GM04503 (cell line): ENCODE results near the gene NGRN.

Experiments
- DNase-seq: peaks from one replicate; pipeline ENCODE4 v3.0.0-alpha.2; 2012; ENCODE audit warnings: low read depth

The NGRN gene, protein sequence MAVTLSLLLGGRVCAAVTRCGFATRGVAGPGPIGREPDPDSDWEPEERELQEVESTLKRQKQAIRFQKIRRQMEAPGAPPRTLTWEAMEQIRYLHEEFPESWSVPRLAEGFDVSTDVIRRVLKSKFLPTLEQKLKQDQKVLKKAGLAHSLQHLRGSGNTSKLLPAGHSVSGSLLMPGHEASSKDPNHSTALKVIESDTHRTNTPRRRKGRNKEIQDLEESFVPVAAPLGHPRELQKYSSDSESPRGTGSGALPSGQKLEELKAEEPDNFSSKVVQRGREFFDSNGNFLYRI

DNA sequence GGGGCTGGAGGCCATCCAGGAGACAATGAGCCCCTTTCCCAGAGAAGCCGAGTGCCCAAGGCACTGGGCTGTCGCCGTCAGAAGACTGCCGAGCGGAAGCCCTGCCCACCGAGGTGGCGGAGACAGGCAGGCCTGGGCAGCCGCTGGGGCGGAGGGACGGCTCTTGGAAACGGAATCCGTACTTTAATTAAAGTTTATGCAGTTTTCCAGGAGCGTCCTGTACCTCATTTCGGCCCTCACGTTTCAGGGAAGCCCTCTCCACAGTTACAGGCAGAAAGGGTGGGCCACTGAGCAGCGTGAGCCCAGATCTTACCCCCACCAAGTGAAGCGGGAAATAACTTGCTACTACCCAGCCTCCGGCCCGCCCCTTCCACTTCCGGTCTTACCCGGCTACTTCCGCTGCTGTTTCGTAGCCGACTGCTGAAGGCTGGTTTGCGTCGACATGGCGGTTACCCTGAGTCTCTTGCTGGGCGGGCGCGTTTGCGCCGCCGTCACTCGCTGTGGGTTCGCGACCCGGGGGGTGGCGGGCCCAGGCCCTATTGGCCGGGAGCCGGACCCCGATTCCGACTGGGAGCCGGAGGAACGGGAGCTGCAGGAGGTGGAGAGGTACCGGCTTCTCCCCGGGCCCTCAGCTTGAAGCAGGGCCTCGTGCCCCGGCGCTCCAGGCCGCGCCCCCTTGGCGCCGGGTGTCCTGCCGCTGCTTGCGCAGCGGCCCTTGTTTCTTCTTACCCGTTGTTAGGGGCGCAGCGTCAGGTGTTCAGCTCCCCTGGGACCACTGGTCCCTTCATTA, at the start of gene NGRN:
TSS of gene NGRN (plus strand) at position 402 of the 790 bp plus-strand sequence. CDS start at position 443, 41 bp downstream.
- peak; percentile 64 for DNase-seq

DNA sequence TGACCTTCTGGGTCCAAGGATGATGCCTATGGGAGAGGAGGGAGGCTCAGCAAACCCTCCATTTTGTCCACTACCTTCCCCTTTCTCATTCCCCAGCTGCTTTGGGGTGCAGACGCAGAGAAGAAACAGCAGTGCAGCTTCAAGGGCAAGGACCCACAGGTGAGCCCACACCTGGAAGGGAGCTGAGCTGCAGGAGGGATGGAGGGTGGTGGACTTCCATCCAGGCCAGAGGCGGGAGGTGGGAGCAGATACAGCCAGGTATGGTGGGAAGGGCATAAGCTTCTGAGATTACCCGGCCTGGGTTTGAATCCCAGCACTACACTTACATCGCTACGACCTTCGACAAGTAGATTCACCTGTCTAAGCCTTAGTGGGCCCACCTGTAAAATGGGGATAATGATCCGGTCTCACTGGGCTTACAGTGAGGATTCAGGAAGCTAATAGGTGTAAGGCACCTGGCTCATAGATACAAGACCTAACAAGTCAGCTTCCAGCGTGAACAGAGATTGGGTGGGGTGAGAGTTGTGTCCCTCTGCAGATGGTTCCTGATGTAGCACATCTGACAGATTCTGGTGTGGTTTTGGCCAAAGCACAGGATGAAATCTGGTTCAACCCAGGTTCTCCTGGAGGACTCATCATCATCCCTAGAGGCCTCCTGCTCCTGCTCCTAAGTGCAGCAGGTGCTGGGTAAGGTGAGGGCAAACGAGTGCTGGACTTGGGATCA, 47.6 kb upstream of the NGRN start:
- no peak for DNase-seq

DNA sequence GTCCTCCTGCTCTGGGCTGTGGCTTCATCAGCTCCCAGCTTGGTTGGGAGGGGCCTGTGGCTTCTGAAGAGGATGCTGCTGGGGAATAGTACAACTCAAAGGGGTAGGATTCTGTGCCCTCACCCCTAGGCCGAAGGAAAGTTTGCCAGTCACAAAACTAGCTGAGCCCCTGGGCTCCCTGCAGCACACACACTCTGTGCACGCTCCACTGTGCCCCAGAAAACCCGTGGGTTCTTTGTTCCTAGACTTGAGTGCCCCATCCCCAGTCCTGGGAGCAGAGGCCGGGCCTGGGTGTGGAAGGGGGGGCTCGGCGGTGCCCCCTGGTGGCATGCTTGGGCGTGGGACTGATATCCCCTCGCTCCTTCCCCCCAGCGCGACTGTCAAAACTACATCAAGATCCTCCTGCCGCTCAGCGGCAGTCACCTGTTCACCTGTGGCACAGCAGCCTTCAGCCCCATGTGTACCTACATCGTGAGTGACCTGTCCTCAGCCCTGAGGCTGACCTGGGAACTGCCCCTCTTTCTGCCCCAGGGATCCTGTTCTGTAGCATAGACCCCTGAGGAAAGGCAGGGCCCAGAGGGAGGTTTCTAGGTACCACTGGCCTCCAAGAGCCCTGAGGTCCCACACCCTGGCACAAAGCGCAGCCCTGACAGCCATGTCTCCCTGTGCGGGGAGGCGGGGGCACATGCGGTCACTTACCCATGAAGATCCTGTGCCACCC, 45.9 kb upstream of the NGRN start:
- no peak for DNase-seq

DNA sequence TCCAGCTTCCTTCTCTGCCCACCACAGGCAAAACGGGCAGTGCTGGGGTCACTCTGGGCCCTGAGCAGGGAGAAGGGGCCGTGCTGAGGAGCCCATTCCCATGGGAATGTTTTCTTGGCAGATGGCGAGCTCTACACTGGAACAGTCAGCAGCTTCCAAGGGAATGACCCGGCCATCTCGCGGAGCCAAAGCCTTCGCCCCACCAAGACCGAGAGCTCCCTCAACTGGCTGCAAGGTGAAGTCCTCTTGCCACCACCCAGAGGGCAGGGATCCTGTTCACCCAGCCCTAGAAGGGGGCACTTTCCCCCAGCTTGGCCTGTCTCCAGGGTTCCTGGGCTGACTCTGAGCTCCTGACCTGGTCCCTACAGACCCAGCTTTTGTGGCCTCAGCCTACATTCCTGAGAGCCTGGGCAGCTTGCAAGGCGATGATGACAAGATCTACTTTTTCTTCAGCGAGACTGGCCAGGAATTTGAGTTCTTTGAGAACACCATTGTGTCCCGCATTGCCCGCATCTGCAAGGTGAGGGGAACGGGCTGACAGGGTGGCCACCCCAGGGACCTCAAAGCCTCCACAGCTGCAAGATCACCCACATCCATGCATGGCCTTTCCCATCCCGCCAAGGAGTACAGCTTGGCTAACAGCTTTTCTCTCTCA, 44.1 kb upstream of the NGRN start:
- peak; percentile 44 for DNase-seq

DNA sequence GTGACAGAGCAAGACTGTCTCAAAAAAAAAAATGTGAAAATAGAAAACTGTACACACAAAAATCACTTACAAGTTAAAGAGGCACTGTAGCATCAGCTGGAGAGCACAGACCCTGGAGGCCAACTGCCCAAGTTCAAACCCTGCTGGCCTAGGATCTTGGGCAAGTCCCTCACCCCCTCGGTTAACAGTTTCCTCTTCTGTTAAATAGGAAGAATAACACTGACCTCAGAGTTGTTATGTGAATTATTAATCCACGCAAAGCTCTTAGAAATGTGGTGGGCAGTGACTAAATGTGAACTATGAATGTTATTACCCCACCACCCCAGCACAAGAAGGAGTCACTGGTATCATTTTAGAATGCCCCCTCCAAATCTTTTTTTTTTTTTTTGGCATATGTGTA, 42.9 kb upstream of the NGRN start:
- DNase-seq = no peak

DNA sequence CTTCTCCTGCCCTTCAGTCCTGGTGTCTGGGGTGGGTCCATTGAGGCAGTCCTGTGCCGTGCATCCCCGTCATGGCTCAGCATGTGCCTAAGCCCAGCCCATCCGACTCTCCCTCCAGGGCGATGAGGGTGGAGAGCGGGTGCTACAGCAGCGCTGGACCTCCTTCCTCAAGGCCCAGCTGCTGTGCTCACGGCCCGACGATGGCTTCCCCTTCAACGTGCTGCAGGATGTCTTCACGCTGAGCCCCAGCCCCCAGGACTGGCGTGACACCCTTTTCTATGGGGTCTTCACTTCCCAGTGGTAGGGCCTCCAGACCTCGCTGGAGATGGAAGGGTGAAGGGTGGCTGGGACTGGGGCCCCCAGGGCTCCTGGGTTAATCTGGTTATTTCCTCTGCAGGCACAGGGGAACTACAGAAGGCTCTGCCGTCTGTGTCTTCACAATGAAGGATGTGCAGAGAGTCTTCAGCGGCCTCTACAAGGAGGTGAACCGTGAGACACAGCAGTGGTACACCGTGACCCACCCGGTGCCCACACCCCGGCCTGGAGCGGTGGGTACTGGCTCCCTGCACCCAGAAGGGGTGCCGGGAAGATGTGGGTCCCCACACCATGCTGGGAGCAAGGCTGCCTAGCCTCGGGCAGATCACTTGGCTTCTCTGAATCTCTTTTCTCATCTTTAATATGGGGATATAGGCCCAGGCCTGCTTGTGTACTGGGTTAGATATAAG, 41.9 kb upstream of the NGRN start:
- DNase-seq = no peak

DNA sequence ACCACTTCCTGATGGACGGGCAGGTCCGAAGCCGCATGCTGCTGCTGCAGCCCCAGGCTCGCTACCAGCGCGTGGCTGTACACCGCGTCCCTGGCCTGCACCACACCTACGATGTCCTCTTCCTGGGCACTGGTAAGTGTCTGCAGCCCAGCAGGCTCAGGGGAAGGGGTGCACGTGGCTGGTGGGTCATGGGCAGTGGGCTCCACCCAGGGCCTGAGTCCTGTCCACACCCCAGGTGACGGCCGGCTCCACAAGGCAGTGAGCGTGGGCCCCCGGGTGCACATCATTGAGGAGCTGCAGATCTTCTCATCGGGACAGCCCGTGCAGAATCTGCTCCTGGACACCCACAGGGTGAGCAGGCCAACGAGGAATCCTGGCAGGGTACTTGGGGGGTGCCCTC, 40.4 kb upstream of the NGRN start:
- DNase-seq = no peak

DNA sequence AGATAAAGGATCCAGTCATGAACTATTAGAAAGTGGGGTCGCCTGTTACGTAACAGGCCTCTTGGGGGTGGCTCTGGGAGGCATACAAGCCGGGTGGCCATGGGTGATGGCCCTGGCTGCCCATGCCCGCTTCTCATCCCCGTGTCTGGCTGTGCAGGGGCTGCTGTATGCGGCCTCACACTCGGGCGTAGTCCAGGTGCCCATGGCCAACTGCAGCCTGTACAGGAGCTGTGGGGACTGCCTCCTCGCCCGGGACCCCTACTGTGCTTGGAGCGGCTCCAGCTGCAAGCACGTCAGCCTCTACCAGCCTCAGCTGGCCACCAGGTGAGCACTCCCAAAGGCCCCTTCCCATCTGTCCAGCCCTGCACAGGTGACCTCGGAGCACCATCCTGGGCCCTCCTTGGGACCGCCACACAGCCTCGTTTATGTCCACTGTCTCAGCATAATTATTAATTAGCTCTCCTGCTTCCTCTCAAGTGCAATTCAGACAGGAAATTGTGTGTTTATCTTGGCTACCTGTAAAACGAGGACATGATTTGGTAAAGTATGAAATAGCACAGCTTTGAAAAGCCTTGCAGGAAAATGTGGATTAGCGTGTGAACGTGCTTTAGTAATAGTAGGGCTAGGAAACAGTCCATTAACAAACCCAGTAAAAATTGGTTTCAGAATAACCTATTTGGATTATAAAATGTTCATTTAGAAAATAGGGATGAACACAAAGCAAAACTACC, 39.8 kb upstream of the NGRN start:
- no peak for DNase-seq

DNA sequence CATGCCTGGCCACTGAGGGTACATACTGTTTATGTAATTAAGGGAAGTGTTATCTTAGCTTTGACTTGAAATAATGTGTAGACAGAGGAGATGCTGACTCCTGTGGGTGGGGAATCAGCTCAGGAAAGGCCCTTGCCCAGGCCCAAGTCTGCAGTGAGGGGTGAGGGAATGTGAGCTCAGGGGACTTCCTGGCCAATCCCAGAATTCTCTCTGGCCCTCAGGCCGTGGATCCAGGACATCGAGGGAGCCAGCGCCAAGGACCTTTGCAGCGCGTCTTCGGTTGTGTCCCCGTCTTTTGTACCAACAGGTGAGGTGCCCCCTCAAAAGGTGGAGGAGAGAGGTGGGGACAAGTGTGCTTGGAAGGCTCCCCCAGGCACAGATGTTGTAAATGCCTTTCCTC, 38.1 kb upstream of the NGRN start:
- no peak for DNase-seq

DNA sequence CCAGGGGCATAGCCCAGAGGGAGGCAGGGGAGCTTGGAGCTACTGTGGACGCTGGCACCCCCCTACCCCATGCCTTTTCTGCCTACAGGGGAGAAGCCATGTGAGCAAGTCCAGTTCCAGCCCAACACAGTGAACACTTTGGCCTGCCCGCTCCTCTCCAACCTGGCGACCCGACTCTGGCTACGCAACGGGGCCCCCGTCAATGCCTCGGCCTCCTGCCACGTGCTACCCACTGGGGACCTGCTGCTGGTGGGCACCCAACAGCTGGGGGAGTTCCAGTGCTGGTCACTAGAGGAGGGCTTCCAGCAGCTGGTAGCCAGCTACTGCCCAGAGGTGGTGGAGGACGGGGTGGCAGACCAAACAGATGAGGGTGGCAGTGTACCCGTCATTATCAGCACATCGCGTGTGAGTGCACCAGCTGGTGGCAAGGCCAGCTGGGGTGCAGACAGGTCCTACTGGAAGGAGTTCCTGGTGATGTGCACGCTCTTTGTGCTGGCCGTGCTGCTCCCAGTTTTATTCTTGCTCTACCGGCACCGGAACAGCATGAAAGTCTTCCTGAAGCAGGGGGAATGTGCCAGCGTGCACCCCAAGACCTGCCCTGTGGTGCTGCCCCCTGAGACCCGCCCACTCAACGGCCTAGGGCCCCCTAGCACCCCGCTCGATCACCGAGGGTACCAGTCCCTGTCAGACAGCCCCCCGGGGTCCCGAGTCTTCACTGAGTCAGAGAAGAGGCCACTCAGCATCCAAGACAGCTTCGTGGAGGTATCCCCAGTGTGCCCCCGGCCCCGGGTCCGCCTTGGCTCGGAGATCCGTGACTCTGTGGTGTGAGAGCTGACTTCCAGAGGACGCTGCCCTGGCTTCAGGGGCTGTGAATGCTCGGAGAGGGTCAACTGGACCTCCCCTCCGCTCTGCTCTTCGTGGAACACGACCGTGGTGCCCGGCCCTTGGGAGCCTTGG, 37.4 kb upstream of the NGRN start:
- DNase-seq = no peak

DNA sequence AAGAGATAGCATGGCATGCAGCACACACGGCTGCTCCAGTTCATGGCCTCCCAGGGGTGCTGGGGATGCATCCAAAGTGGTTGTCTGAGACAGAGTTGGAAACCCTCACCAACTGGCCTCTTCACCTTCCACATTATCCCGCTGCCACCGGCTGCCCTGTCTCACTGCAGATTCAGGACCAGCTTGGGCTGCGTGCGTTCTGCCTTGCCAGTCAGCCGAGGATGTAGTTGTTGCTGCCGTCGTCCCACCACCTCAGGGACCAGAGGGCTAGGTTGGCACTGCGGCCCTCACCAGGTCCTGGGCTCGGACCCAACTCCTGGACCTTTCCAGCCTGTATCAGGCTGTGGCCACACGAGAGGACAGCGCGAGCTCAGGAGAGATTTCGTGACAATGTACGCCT, 36.5 kb upstream of the NGRN start:
- DNase-seq = no peak

DNA sequence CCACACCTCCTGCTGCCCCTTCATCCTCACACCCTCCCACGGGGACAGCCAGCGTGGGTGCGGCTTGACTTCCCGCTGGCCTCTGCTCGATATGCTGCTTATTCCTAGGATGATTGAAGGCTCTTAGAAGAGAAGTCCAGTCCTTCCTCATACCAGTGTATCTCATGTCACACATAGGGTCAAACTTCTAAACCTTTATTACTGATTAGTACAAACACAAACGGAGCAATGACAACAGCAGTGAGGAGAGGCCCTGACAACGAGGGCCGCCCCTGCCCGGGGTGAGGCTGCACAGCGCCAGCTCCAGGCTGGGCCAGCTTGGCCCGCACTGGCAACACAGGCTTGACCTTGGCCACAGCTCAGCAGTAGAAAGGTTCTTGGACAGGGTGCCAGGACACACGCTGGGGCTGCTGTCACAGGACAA, 35.4 kb upstream of the NGRN start:
- no peak for DNase-seq

DNA sequence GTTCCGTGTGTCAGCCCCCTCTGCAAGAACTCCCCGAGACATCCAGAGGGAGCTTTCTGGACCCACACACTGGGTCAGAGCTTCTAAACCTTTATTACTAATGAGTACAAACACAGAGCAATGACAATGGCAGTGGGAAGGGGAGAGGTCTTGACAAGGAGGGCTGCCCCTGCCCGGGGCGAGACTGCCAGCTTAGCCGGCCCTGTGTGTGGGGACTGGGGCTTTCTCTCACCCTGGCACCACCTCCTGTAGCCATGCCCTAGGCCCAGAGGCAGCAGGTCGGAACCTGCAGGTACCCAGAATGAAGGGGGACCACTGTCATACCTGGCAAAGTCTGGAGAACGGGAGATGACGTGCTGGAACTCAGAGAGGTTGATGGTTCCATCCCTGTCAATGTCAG, 34.9 kb upstream of the NGRN start:
- DNase-seq = no peak

DNA sequence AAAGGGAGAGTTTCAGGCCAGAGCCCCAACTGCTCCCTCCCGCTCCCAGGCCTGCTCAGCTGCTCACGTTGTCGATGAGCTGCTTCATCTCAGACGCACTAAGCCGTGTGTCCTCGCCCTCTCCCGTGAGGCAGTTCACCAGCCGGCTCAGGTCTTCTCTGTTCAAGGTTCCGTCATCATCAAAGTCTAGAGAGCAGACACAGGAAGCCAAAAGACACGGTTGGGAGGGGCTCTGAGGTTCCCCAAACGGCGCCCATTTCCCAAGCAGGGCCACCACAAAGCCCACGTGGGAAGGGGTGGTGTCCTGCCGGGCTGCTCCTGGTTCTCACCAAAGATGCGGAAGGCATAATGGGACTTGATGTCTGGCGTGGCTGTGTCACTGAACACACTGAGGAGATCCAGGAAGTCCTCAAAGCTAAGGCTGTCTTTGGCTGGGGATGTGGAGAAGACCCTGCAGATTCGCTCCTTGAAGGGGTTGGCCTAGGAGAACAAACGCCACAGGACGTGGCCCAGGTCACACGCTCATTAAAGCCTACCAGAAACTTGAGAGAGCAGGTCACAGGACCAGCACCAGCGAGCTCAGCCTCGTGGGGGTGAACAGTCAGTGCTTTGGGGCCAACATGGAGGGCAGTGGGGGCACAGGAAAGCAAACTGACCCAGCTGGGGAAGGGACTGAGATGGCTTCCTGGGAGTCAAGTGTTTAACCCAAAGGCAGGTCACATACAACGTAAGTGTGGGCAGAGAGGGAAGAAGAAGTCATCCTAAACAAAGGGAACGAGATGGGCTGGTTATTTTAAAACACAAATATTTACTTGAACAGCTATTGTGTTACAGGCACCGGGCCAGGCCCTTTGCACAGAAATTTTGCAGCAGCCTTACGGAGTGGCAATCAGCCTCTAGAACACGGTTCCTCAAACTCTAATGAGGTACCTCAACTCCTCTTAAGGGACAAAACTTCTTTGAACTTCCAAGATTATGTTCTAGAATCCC, 34.1 kb upstream of the NGRN start:
- no peak for DNase-seq

DNA sequence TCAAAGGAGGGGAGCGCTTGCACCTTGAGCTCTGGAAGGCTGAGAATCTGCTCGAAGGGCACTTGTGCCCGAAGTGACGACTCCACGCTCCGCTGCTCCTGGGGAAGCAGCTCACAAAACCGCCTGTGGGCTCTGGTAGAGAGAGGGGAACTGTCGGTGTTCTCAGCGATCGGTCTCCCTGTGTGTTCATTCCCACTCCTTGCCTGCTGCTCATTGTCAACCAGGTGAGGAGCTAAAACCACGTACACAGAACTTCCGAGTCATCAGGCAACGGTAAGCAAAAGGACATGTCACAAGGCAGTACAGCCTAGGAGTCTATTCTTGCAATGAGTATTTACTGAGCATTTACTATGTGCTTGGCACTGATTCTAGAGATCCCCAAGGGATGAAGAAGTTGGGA, 33.3 kb upstream of the NGRN start:
- no peak for DNase-seq

DNA sequence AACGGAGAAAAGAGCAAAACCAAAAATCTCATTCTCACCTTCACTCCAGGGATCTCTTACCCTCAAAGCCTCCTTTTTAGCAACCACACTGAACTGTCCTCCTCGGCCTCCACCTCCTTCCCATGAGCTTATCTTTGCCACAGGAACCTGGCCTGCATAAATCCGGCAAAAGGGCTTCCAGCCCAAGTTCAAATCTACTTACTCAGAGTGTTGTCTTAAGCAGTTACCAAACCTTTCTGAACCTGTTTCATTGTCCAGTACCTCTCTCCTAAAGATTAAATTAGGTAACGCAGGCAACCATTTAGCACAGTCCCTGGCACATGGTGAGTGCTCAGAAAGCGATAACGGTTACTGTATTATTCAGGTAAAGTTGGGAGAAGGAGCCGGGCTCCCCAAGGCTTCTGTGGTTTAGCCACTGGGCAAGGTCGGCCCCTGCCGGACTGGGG, 32.5 kb upstream of the NGRN start:
- no peak for DNase-seq

DNA sequence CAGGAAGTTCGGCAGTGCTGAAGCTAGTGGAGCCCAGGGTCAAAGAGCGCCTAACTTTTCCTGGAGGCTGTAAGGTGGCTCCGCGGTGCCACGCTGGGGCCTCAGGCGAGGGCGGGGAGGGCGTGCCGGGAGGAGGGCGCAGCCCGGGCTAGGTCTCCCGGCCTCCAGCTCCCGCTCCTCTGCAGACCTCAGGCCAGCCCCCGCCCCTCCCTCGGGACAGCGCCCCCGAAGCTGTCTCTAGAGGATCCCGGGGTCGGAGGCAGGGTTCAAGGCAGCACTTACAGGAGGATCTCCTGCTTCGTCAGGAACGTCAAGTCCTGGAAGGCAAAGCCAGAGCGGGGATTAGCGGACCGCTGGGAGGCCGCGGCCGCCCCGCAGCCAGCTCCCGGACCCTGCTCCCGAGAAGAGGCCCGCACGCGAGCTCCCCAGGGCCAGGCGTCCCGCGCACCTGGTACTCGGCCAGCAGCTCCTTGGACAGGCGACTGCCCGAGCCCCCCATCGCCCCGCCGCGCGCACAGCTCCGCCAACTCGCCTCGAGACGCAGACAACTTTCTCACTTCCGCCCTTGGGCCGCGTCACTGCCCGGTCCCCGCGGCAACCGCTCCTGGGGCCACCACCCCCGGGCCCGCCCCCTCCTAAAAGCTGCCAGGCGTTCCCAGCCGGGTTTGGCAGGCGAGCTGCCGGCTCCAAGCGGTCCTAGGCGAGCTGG, 31.9 kb upstream of the NGRN start, which contains the start of gene CIB1:
TSS of gene CIB1 (minus strand) at position 555 of the 709 bp plus-strand sequence. CDS start at position 499, 56 bp downstream.
- DNase-seq = peak; percentile 60
